ENCODE data around the gene USP54.
"Not testable (repeated sequence)": the region's sequence is repeated elsewhere in the genome, so short reads cannot be mapped to it uniquely, and the experiment has no call there.

USP54 gene

DNA sequence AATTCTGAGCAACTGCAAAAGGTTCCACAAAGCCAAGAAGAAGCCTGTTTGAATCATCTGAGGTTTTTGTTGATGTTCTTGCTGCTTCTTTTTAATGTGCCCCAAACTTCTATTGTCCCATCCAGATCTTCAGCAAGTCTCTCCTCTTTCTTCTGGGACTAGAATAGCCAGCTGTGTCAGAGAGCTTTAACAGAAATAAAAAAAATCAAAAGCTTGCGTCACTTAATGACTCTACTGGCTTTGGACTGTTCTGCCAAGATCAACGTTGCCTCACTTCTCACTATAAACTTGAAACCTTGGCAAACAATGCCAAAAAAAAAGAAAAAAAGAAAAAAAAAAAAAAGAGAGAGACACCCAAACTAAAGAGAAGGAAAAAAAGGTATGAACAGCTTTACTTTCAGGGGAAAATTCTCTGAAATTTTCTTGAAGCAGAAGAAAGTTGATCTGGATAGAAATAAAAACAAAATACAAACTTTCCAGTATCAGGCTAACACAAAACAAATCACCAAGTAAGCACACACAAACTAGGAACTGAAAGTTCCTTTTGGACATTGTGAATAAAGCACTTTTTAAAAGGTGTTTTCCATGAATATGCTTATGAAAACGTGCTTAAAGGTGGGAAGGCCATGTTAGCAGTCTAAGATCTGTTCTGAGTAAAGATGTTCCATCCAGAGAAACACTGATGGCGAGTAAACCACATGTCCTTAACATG is 14.8 kb downstream of the USP54 start:
- H3K27ac ChIP-seq: peak overlapping the region; percentile 82; the same call in 1 of the 2 replicates
- TF ChIP-seq ZFX (IDR thresholded peaks at IDR 0.05): no peak
- TF ChIP-seq, protein P1, sequence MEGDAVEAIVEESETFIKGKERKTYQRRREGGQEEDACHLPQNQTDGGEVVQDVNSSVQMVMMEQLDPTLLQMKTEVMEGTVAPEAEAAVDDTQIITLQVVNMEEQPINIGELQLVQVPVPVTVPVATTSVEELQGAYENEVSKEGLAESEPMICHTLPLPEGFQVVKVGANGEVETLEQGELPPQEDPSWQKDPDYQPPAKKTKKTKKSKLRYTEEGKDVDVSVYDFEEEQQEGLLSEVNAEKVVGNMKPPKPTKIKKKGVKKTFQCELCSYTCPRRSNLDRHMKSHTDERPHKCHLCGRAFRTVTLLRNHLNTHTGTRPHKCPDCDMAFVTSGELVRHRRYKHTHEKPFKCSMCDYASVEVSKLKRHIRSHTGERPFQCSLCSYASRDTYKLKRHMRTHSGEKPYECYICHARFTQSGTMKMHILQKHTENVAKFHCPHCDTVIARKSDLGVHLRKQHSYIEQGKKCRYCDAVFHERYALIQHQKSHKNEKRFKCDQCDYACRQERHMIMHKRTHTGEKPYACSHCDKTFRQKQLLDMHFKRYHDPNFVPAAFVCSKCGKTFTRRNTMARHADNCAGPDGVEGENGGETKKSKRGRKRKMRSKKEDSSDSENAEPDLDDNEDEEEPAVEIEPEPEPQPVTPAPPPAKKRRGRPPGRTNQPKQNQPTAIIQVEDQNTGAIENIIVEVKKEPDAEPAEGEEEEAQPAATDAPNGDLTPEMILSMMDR (conservative IDR thresholded peaks at IDR 0.05): no peak

DNA sequence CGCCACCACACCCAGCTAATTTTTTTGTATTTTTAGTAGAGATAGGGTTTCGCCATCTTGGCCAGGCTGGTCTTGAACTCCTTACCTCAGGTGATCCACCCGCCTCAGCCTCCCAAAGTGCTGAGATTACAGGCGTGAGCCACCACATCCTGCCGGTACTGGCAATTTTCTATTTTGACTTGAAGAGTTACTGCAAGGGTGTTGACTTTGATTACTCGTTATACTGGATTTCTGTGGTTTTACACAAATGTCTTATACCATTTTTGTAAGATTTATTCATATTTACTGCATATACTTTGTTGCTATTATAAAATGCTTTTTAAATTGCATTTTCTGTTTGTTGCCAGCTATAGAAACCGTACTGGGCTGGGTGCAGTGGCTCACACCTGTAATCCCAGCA is 24.1 kb downstream of the USP54 start:
- not testable (repeated sequence) for H3K27ac ChIP-seq

- TF ChIP-seq, protein P1 (conservative IDR thresholded peaks at IDR 0.05): no peak
- H3K27ac ChIP-seq: no peak overlapping the region
Observed at GRCh38 chr10:73561192-73561591, 29.9 kb downstream of the USP54 start.

GRCh38 chr10:73559590-73559989 is 31.6 kb downstream of the USP54 start:
- H3K27ac ChIP-seq: no peak overlapping the region
- no peak for TF ChIP-seq ZFX (IDR thresholded peaks at IDR 0.05)
- TF ChIP-seq, protein P1 (conservative IDR thresholded peaks at IDR 0.05): no peak

DNA sequence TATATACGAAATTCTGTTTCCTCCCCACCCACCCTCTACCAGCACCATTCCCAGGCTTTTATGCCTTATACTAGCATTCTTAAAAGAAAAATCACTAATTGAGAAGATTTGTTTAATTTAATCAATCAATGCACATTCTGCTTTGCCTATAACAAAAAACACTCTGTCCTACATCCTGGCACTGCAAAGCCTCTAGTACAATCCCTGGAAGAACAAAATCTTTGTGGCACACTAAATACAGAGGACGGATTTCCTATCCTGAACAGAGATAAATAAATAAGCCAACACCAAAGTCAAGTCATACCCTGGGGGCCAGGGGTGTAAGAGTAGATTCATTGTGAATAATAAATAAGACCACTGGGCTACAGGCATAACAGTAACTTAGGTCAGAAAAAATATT is 34.3 kb downstream of the USP54 start:
- TF ChIP-seq, protein P1 (conservative IDR thresholded peaks at IDR 0.05): no peak
- TF ChIP-seq ZFX (IDR thresholded peaks at IDR 0.05): no peak
- H3K27ac ChIP-seq: no peak overlapping the region

DNA sequence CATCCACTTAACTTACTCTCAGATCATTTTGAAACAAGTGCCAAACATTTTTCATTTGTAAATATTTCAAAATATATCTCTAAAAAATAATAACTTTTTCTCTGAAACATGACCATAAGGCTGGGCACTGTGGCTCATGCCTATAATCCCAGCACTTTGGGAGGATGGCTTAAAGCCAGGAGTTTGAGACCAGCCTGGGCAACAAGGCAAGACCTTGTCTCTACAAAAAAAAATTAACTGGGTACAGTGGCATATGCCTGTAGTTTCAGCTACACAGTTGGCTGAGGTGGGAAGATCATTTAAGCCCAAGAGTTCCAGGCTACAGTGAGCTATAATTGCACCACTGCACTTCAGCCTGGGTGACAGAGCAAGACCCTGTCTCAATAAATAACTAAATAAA is 36.4 kb downstream of the USP54 start:
- TF ChIP-seq, protein P1 (conservative IDR thresholded peaks at IDR 0.05): no peak
- no peak for TF ChIP-seq ZFX (IDR thresholded peaks at IDR 0.05)

GRCh38 chr10:73553761-73554160 is 37.4 kb downstream of the USP54 start:
- no peak overlapping the region; the same call in 1 of the 2 replicates for H3K27ac ChIP-seq
- TF ChIP-seq, protein P1 (conservative IDR thresholded peaks at IDR 0.05): no peak
- TF ChIP-seq ZFX (IDR thresholded peaks at IDR 0.05): no peak

More for the DNA sequence above, 36.4 kb downstream of the USP54 start:
- H3K27ac ChIP-seq: no peak overlapping the region

Measured in C4-2B (cell line).